ENCODE measurements around the gene ZNF592.

DNA sequence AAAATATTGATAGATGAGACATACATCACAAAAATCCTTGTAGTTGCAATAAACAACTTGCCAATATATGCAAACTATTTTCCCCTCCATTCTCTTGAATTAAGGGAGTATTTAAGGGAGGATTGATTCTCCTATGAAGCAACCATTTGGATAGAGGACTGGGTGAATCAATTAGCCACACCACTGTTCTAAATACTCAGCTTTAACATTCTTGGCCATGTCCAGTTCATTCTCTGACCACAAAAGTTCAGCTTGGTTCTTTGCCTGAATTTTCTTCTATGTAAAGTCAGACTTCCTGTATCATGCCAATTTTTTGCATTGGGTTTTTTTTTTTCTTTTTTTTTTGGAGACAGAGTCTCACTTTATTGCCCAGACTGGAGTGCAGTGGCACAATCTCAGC is 16.6 kb upstream of the ZNF592 start:
- TF ChIP-seq POLR2A (IDR thresholded peaks at IDR 0.05), result no peak
- TF ChIP-seq, protein P1, sequence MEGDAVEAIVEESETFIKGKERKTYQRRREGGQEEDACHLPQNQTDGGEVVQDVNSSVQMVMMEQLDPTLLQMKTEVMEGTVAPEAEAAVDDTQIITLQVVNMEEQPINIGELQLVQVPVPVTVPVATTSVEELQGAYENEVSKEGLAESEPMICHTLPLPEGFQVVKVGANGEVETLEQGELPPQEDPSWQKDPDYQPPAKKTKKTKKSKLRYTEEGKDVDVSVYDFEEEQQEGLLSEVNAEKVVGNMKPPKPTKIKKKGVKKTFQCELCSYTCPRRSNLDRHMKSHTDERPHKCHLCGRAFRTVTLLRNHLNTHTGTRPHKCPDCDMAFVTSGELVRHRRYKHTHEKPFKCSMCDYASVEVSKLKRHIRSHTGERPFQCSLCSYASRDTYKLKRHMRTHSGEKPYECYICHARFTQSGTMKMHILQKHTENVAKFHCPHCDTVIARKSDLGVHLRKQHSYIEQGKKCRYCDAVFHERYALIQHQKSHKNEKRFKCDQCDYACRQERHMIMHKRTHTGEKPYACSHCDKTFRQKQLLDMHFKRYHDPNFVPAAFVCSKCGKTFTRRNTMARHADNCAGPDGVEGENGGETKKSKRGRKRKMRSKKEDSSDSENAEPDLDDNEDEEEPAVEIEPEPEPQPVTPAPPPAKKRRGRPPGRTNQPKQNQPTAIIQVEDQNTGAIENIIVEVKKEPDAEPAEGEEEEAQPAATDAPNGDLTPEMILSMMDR (IDR thresholded peaks at IDR 0.05), result no peak
